GM19193 (cell line): ENCODE results near the gene PIM3.

ENCODE experiments used
- POLR2A ChIP-seq: IDR thresholded peaks from 4 replicates; pipeline ENCODE4 v1.6.1; 2011; ENCODE audit not compliant: insufficient read depth, insufficient read length; ENCODE audit errors: extremely low read depth

Gene PIM3

GRCh38 chr22:49994361-49995040, 33.9 kb downstream of the PIM3 start:
- TF ChIP-seq POLR2A, result no peak

- TF ChIP-seq POLR2A, result no peak
Measured at GRCh38 chr22:49995041-49995360, 34.4 kb downstream of the PIM3 start.

- TF ChIP-seq POLR2A, result no peak
Measured at GRCh38 chr22:49995361-49996118, 35.0 kb downstream of the PIM3 start.

- TF ChIP-seq POLR2A, result no peak
Measured at GRCh38 chr22:49996119-49996517, 35.5 kb downstream of the PIM3 start.

- no peak for TF ChIP-seq POLR2A
Measured at GRCh38 chr22:49996518-49997250, 36.1 kb downstream of the PIM3 start.

GRCh38 chr22:49997251-49997599, 36.7 kb downstream of the PIM3 start:
- no peak for TF ChIP-seq POLR2A

GRCh38 chr22:49997932-49998717, 37.6 kb downstream of the PIM3 start:
- no peak for TF ChIP-seq POLR2A

GRCh38 chr22:49998718-49999062, 38.1 kb downstream of the PIM3 start:
- TF ChIP-seq POLR2A, result no peak

GRCh38 chr22:49999063-49999945, 38.7 kb downstream of the PIM3 start:
- no peak for TF ChIP-seq POLR2A

GRCh38 chr22:49999946-50000586, 39.5 kb downstream of the PIM3 start:
- TF ChIP-seq POLR2A, result no peak

GRCh38 chr22:50000587-50001387, 40.2 kb downstream of the PIM3 start:
- TF ChIP-seq POLR2A, result no peak

GRCh38 chr22:50001388-50002231, 41.0 kb downstream of the PIM3 start:
- no peak for TF ChIP-seq POLR2A
